Hematopoietic multipotent progenitor cell treated with erythropoietin and hydrocortisone succinate and interleukin-3 and kit ligand, for 17 days (in vitro differentiated cells): ENCODE results near the gene PTPRR.

ENCODE experiments used
- DNase-seq: peaks from one replicate; pipeline ENCODE4 v3.0.0-alpha.2; 2015; ENCODE audit warnings: low spot score

PTPRR gene

GRCh38 chr12:70592664-70593063 is 327.9 kb downstream of the PTPRR start:
- DNase-seq: no peak

DNA sequence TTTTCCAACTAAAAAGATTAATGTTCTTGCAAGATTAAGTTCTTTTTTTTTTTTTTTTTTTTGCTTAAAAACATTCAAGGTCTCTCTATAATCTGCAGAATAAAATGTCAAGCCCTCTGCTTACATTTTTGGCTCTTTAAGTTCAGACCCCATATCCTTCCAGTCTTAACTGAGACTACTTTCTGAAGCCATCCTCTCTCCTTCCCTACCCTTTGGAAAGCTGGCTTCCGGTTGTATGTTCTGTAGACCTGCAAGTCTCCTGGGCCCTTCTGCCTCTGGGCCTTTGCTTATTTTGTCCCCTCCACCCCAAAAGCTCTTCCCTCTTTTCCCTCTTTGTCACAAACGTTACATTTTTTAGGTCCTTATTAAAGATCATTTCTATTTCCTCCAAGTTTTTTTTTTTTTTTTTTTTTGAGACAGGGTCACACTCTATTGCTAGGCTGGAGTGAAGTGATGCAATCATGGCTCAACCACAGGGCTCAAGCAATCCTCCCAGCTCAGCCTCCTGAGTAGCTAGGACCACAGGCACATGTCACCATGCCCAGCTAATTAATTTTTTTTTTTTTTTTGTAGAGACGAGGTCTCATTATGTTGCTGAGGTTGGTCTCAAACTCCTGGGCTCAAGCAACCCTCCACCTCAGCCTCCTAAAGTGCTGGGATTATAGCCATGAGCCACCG is 329.9 kb downstream of the PTPRR start:
- no peak for DNase-seq

DNA sequence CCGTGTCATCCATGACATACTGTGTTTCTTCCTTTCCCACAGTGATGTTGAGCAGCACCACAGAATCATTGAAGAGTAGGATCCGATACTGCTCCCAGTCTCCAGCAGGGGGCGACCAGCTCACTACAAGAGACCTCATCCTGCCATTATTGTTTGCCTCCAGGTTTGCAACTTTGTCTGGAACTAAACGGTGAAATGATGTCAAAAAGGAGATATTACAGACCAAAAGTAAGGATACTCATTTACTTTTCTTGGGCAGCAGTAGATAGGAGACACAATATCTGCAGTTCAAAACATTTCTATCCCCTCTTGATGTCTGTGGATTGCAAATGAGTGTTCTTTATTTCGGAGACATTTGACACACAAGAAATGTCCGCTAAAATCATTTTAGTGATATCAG is 330.5 kb downstream of the PTPRR start:
- DNase-seq: peak; percentile 32
